ENCODE measurements around the gene FAM83G.

The FAM83G gene

DNA sequence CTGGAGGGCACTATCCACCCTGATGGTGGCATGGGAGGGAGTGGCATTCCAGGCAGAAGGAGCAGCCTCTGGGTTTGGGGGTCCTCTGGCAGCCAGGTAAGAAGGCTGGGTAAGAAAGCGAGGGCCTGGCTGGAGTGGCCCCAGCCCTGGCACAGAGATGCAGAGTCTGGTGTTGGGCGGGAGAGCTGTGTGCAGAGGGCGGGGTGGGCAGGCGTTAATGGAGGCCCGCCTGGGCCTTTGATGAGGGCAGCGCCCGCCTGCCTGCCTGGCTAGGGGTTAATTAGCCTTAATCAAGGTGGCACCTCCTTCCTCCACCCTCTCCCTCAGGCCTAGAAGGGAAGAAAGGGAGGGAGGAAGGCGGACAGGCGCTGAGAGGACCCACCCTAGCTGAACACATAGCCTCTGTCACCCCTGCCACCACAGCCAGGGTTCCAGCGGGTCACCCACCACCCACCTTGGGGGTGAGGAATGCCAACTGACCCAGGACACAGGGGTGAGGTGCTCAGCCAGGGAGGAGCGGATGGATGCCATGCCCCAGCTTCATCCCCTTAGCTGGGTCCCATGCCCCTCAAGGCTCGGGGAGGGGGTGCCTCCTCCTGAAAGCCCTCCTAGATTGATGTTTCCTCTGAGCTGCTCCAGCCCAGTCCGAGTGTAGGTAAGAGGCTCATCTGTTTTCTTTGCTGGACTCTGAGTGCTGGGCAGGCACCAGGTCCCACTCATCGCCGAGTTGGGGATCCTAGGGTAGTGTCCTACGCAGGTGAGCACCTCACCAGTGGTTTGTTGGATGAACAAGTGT lies 13.4 kb upstream of the FAM83G start:
- no peak overlapping the region for H3K4me3 ChIP-seq (ENCODE audit: low read depth, low read length)
- DNase-seq (ENCODE audit: low read depth, low spot score) = no peak
- TF ChIP-seq, protein P1, sequence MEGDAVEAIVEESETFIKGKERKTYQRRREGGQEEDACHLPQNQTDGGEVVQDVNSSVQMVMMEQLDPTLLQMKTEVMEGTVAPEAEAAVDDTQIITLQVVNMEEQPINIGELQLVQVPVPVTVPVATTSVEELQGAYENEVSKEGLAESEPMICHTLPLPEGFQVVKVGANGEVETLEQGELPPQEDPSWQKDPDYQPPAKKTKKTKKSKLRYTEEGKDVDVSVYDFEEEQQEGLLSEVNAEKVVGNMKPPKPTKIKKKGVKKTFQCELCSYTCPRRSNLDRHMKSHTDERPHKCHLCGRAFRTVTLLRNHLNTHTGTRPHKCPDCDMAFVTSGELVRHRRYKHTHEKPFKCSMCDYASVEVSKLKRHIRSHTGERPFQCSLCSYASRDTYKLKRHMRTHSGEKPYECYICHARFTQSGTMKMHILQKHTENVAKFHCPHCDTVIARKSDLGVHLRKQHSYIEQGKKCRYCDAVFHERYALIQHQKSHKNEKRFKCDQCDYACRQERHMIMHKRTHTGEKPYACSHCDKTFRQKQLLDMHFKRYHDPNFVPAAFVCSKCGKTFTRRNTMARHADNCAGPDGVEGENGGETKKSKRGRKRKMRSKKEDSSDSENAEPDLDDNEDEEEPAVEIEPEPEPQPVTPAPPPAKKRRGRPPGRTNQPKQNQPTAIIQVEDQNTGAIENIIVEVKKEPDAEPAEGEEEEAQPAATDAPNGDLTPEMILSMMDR (IDR thresholded peaks at IDR 0.05; ENCODE audit: low read depth, low read length) = no peak
- in situ Hi-C loops (cut with HindIII; ENCODE audit: low sequenced_read_pairs) = no loop called here

DNA sequence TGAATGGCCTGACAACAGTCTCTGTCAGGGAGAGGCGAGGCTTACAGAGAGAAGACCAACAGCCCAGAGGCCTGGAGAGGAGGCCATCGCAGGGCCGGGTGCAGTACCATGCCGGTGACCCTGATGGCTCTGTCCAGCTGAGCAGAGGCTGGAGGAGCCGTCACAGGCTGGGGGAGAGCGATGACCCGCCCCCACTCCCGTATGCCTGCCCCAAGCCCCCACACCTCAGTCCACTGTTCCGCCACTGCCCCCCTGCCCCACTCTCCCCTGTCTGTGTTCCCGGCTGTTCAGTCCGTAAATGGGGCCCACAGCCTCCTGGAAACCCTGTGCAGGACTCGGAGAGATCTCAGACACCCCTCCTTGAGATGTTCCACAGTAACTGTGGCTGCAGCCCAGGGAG lies 12.8 kb upstream of the FAM83G start:
- no peak for DNase-seq (ENCODE audit: low read depth, low spot score)
- in situ Hi-C loops (cut with HindIII; ENCODE audit: low sequenced_read_pairs) = no loop called here
- no peak overlapping the region for H3K4me3 ChIP-seq (ENCODE audit: low read depth, low read length)
- TF ChIP-seq, protein P1 (IDR thresholded peaks at IDR 0.05; ENCODE audit: low read depth, low read length) = no peak

DNA sequence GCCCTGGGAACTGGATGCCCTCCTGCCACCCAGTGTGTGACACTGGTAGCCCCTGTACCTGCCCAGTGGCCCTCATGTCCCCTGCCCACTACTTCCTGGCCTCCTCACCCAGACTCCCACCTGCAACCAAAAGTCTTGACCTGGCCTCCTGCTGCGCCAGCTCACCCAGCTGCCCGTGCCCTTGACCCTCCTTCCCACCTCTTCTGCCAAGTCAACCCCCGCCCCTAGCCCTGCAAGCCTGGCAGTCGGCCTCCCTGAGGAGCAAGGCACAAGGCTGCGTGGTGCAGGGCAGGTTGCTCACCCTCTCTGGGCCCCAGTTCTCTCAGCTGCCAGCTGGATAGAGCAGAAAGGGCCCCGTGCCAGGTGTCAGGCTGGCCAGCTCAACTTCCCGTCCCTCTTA lies 12.3 kb upstream of the FAM83G start:
- H3K4me3 ChIP-seq (ENCODE audit: low read depth, low read length) = no peak overlapping the region
- TF ChIP-seq, protein P1 (IDR thresholded peaks at IDR 0.05; ENCODE audit: low read depth, low read length) = no peak
- DNase-seq (ENCODE audit: low read depth, low spot score) = no peak
- in situ Hi-C loops (cut with HindIII; ENCODE audit: low sequenced_read_pairs) = no loop called here

- H3K4me3 ChIP-seq (ENCODE audit: low read depth, low read length) = no peak overlapping the region
- DNase-seq (ENCODE audit: low read depth, low spot score) = no peak
- in situ Hi-C loops (cut with HindIII; ENCODE audit: low sequenced_read_pairs) = no loop called here
- TF ChIP-seq, protein P1 (IDR thresholded peaks at IDR 0.05; ENCODE audit: low read depth, low read length) = no peak
These were observed 11.7 kb upstream of the FAM83G start for GRCh38 chr17:19016297-19016696.

DNA sequence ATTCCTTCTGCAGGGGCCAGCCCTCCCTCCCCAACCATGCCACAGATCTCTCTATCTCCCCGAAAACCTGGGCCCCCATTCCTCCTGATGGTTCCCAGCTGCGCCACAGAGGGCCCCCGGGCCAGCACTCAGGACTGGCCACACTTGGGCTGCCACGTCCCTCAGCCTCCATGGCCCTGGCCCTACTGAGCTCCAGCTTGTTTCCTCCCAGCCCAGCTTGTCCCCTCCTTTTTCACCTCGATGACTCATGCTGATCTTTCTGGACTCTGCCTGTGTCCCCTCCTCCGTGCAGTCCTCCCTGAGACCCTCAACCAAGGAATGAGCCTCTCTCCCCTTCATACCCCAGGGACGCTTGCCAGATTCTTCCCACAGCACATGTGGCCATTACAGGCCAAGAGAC lies 10.9 kb upstream of the FAM83G start:
- DNase-seq (ENCODE audit: low read depth, low spot score) = no peak
- in situ Hi-C loops (cut with HindIII; ENCODE audit: low sequenced_read_pairs) = no loop called here
- TF ChIP-seq, protein P1 (IDR thresholded peaks at IDR 0.05; ENCODE audit: low read depth, low read length) = no peak
- no peak overlapping the region for H3K4me3 ChIP-seq (ENCODE audit: low read depth, low read length)

GRCh38 chr17:19014628-19015215 lies 10.2 kb upstream of the FAM83G start:
- no peak for DNase-seq (ENCODE audit: low read depth, low spot score)
- in situ Hi-C loops (cut with HindIII; ENCODE audit: low sequenced_read_pairs) = no loop called here
- TF ChIP-seq, protein P1 (IDR thresholded peaks at IDR 0.05; ENCODE audit: low read depth, low read length) = no peak
- no peak overlapping the region for H3K4me3 ChIP-seq (ENCODE audit: low read depth, low read length)

Measured in astrocyte of the spinal cord (primary cell).